Stimulated activated CD8-positive, alpha-beta memory T cell treated with anti-CD3 and anti-CD28 coated beads, Interleukin-12 subunit alpha, Interleukin-12 subunit beta, amount 100 ng/mL, for 24 hours (primary cell): ENCODE results near the gene RAF1.
"Not testable (repeated sequence)": the region's sequence is repeated elsewhere in the genome, so short reads cannot be mapped to it uniquely, and the experiment has no call there.

Experiments
- DNase-seq: peaks from one replicate; pipeline ENCODE4 v3.0.0-alpha.2; 2020; ENCODE audit errors: extremely low read depth

The RAF1 gene

DNA sequence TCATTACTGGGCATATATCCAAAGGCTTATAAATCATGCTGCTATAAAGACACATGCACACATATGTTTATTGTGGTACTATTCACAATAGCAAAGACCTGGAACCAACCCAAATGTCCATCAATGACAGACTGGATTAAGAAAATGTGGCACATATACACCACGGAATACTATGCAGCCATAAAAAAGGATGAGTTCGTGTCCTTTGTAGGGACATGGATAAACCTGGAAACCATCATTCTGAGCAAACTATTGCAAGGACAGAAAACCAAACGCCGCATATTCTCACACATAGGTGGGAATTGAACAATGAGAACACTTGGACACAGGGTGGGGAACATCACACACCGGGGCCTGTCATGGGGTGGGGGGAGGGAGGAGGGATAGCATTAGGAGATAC lies 23.1 kb downstream of the RAF1 start:
- not testable (repeated sequence) for DNase-seq

DNA sequence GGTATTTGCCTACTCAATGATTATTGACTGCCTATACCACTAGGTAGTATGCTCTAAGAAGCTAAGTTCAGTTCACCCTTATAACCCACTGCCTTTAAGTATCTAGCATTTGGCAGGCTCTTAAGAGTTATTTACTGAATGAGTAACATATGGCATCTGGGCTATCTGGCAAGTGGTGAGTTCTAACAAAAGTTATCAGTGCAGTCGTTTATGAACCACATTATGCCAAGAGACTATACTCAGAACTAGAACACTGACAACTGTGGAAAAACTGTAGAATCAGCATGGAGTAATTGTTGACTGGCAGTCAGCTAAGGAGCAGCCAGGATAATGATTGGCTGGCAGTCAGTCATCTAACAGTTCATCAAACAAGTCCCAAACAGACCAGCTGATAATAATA lies 25.8 kb downstream of the RAF1 start:
- no peak for DNase-seq

DNA sequence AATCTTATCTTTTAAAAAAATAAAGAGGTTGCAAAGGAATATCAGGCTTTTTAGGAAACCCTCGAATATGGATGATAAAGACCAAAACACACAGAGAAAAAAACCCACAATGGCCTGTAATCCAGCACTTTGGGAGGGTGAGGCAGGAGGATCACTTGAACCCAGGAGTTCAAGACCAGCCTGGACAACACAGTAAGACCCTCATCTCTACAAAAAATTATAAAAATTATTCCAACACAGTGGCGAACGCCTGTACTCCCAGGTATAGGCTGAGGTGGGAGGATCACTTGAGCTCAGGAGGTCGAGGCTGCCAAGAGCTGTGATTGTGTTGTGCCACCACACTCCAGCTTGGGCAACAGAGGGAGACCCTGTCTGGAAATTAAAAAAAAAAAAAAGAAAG lies 30.8 kb downstream of the RAF1 start:
- no peak for DNase-seq

DNA sequence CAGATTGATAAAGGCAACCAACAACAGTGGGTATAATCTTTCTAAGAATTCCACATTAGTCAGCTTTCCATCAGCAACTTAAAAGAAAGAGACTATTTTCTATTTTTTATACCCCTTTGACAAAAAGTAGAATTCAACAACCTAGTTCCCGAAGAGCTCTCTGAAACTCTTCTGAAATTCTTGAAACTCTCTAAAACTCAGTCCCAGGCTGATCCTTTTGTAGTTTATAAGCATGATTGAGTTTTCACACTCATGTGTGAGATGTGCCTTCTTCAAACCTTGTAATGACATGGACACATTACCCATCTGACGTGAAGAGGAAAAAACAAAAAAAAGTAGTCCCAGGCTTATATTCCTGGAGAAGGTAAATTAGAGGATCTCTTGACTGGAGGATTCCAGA lies 31.4 kb downstream of the RAF1 start:
- no peak for DNase-seq

DNA sequence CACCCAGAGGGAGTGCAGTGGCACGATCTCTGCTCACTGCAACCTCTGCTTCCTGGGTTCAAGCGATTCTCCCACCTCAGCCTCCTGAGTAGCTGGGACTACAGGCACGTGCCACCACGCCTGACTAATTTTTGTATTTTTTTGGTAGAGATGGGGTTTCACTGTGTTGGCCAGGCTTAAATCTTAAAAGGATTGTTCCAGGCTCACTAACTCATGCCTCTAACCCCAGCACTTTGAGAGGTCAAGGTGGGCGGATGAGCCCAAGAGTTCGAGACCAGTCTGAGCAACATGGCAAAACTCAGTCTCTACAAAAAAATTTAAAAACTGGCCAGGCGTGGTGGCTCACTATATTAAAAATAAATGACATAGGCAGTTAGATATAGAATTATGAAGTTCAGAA lies 33.1 kb downstream of the RAF1 start:
- DNase-seq: not testable (repeated sequence)

DNA sequence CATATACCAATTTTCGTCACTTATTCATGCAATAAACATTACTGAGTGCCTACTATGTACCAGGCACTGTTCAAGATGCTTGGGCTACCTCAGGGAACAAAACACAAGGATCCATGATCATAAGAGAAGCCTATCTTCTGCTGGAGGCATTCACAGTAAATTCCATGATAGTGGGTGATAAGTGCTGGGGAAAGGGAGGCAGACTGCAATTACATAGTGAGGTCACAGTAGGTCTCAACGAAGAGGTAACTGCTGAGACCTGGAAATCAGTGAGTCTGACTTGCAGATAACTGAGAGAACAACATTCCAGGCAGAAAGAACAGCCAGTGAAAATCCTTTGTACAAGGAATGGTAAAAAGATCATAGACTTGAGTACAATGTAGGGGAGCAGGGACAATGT lies 33.6 kb downstream of the RAF1 start:
- DNase-seq: no peak

DNA sequence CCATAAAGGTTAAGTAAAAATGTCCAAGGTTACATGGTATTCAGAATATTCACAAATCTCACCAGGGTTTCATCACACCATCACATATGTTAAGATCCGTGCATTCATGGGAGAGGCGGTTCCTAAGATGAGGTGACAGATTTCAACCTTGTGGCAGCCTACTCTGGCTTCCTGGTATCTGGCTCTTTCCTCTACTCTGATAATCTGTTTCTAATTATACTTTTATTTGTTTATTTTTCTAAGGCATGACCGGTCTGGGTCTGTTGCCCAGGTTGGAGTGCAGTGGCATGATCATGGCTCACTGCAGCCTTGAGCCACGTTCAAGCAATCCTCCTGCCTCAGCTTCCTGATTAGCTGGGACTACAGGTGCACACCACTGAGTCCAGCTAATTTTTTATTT lies 34.4 kb downstream of the RAF1 start:
- DNase-seq: no peak

DNA sequence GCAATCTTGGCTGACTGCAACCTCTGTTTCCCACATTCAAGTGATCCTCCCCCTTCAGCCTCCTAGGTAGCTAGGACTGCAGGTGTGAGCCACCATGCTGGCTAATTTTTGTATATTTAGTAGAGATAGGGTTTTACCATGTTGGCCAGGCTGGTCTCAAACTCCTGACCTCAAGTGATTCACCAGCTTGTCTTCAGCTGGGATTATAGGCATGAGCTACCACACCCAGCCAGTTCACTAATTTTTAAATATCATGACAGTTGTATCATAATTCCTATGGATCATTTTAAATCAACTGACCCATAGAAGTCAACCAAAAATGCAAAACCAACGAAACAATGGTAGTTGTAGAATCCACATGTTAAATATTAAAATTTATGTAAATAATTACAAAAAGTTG lies 35.1 kb downstream of the RAF1 start:
- no peak for DNase-seq

DNA sequence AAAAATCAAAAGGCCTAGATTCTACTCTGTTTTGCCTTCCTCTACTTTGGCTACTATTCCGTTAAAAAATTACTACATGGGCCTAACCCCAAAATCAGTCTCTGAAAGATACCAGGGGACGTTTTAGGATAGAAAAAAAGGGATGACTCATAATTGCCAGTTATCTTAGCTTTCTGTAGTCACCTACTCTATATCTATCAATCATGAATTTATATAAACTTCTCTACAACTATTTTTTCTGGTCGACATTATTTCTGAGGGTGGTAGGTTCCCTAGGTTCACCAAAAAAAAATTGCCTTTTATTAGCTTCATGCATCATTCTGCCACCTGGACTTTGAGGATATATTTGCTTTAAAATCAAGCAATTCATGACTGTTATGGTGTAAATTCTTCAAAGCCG lies 36.5 kb downstream of the RAF1 start:
- DNase-seq: no peak

DNA sequence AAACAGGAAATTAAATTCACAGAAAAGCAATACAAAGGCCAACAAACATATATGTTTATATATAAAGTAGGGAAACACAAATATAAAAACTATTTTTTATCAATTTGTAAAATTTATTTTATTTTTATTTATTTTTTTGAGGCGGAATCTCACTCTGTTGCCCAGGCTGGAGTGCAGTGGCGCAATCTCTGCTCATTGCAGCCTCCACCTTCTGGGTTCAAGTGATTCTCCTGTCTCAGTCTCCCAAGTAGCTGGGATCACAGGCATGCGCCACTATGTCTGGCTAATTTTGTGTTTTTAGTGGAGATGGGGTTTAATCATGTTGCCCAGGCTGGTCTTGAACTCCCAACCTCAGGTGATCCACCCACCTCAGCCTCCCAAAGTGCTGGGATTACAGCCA lies 39.0 kb downstream of the RAF1 start:
- not testable (repeated sequence) for DNase-seq

DNA sequence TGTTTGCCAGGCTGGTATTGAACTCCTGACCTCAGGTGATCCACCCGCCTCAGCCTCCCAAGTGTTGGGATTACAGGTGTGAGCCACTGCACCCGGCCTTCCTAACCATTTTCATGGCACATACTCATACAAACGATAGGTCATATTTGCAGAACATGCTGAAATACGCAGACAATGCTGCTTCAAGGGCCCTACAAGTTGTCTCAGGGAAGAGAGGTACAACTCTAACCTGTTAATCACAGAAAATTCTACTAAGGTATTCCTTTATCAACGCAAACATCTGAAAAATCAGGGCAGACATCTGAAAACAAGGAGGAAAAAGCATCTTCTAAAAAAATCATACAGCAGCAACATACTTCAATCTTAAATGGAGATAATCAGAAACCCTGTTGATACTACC lies 39.9 kb downstream of the RAF1 start:
- no peak for DNase-seq

DNA sequence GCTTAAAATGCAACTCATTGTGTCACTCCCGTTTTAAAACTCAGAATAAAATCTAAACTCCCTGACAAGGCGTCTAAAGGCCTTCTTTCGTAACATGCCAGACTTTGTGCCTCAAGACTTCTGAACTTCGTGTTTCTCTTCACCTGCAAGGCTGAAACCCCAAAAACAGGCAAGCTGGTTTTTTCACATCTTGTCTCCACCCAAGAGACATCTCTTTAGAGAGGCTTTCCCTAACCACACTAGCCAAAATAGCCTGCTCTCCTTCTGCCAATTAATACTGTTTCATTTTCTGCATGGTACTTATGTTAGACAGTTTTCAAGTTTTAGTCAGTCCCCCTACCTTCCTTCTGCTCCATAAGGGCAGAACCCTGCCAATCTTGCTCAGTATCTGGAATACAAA lies 41.6 kb downstream of the RAF1 start:
- DNase-seq: no peak

DNA sequence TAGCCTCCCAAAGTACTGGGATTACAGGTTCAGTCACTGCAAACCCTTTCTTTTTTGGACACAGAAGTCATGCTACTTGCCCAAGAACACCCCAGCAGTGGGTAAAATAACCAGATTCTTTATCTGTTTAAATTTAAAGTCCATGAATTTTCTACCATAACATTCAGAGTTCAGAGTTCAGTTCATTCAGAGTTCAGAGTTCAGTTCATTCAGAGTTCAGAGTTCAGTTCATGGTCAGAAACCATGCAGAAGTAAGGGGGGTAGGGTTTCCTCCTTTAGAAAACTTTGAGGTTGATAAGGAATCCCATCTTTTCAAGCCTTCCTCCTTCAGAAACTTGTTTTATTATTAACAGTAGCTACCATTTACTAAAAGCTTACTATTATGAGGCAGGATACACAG lies 43.2 kb downstream of the RAF1 start:
- DNase-seq: no peak

DNA sequence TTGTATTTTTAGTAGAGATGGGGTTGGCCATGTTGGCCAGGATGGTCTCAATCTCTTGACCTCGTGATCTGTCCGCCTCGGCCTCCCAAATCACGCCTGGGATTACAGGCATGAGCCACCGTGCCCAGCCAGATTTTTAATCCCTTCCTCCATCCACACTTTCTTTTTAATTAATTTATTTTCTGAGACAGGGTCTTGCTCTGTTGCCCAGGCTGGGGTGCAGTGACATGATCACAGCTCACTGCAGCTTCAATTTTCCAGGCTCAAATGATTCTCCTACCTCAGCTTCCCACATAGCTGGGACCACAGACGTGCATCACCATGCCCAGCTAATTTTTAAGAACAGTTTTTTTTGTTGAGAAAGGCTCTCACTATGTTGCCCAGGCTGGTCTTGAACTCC lies 43.6 kb downstream of the RAF1 start:
- DNase-seq: no peak

DNA sequence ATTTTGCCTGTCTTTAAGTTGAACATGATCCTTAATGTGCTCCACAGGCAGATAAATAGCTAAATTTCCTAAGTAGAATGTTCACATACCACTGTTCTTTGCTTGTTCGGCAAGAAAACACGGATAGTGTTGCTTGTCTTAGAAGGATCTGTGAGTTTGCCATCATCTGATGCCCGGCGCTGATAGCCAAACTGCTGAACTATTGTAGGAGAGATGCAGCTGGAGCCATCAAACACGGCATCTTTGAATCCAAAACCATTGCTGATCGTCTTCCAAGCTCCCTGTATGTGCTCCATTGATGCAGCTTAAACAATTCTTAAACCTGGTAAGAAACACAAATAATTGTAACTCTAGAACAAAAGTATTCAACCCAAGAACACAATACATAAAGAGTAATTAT lies 45.5 kb downstream of the RAF1 start:
- no peak for DNase-seq

DNA sequence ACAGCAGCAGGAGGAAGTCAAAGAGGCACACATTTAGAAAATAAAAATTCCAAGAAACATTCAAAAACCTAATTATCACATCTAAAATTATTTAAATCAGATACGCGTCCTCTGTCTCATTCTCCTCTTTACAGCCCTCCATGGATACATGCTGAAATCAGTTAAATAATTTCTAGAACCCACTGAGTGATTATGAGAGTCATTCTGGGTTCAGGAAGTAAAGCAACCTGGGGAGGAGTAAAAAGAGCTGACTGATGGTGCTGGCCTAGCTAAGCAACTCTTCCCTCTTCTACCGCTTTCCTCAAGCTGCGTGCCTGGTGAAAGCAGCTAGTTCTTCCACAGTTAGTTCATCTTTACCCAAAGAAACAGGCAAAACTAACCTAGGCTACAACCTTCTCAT lies 48.7 kb downstream of the RAF1 start:
- no peak for DNase-seq

DNA sequence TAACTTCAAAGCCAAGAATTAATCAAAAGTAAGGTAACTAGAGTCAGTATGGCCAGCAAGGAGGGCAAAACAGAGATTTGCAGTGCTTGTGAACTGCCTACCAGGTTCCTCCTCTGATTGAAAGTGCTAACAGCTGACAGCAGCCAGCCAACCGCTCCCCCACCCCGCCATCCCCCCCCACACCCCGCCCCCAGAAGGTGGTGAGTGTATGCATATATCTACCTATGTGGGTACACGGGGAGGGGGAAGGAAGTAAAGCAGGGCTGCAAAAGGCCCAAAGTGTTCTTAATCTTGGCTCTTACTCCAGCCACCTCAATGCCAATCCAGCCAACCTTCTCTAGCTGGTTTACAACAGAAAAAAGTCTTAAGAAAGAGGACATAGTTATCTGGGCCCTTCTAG lies 50.7 kb downstream of the RAF1 start:
- DNase-seq: no peak

DNA sequence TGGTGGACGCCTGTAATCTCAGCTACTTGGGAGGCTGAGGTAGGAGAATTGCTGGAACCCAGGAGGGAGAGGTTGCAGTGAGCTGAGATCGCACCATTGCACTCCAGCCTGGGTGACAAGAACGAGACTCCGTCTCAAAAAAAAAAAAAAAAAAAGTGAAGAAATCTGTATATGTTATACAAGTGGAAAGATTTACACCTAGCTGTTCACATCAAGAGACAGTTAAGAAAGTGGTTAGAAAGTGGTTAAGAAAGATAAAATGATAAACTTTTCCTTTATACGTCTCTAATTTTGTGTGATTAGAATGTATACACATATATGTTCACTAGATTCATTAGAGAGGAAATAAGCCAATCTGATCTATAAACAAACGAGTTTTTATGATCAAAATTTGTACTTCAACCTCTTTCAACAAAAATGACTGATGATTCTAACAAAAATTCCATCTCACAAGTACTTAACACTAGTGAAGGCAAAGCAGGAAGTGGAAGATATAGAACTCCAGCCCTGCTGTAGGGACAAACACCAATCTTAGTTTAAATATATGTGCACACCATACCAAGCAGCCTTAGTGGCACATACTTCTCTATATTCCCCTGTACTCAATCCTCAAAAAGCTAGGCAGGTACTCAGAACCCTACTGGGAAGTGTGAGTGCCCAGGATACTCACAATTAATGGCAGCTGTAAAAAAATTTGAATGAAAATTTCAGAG lies 51.2 kb downstream of the RAF1 start:
- no peak for DNase-seq

DNA sequence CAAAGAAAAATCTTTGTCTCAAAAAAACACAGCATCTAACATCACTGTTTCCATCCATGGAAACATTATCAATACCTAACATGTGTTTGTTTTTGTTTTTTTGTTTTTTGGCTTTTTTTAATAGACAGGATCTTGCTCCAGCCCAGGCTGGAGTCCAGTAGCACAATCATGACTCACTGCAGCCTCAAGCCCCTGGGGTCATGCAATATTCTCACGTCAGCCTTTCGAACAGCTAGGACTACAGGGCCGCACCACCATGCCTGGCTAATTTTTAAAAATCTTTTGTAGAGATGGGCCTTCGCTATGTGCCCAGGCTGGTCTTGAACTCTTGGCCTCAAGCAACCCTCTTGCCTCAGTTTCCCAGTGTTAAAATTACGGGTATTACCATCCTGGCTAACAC lies 52.8 kb downstream of the RAF1 start:
- DNase-seq: no peak

DNA sequence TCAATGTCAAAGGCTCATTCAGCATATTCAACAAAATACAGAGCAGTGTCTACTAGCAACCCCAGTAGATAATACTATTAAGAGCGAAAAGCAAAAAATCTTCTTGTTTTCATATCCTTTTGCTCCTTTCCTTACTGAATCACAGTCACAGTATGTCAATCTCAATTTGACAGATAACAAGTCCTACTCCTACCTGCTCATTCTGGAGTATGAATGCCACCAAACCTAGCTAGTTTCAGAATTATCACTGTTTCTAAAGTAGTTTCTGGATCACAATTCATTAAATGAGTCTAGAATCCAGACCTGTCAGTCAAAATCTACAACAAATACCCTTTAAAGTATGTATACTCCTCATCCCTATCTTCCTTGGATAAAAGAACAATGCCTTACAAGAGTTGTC lies 55.5 kb downstream of the RAF1 start:
- DNase-seq: no peak

DNA sequence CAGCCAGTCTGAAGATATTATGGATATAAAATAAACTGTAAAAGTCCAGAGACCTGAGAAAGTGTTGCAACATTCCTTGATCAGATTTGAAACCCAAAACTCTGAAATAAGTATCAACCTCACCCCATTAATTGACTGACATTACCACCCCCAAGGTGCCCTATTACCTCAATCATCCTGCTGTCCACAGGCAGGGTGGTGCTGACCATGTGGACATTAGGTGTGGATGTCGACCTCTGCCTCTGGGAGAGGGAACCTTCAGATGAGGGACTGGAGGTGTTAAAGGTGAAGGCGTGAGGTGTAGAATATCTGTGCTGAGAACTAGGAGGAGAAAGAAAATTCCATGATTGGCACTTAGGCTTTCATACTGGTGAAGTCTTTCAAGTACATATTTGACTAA lies 59.9 kb downstream of the RAF1 start:
- no peak for DNase-seq

DNA sequence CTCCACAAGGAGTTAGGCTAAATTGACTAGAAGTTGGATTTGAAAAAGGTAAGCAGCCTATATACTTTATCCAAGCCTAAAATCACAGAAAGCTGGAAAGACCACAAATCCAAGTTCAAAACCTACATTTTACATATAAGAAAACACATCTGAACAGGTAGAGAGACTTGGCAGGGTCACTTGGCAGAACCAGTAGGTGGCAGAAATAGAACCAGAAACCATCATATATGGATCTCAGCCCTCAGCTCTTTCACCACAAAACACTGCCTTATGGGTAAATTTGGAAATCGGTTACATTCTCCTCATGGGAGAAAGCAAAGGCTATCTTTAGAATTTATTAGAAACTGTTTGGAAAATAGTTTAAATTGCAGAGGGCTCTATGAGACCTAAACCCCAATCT lies 62.8 kb downstream of the RAF1 start:
- DNase-seq: no peak

DNA sequence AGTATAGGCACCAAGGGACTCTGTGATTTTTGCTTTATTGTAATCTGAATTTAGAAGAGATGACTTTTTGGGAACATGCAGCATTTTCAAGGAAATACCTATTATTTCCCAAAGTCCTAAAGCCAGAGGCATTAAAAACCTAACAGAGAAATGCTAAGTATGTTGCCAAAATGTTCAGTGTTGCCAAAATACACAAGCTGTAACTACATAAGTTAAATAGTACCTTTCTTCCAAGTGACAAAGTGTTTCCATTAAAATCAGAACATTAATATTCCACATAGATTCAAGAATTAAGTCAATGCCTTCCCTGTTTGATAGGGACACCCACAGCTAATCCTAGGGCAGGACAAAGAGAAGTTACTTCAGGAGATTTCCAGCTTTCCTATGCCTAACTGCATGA lies 65.0 kb downstream of the RAF1 start:
- no peak for DNase-seq

DNA sequence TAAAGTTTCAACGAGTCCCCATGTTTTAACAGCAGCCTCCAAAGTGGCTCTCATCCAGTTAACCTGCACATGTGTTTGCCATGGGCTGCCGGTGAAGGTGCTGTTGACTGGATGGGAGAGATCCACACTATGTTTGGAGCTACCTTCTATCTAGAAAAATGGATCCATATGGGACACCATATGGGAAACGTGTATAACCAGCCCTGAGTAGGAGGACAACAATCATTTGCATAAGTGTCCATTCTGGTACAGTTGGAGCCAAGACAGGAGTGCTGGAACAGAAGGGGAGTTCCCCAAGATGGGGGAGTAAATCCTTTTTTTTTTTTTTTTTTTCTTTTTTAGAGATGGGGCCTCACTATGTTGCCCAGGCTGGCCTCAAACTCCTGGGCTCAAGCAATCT lies 70.4 kb downstream of the RAF1 start:
- DNase-seq: no peak
